ENCODE measurements around the gene POLR3A. TPM values are rescaled to one million over a fixed set of nuclear protein-coding genes. Genes with fewer than 3 reads are reported as not detected.

The POLR3A gene
- total RNA-seq, 1 donor from 2014 or later, result 31.4 TPM

- DNase-seq (ENCODE audit: low read depth) (peak; percentile 56), FAIRE-seq (no peak)
- H3K9ac ChIP-seq (ENCODE audit: low read length), result peak overlapping the region; percentile 97
- no peaks in the 10 kb centered on the region for H3K9me3 ChIP-seq (ENCODE audit: insufficient read depth, low read depth, low read length)
- peak overlapping the region; percentile 98 for H3K4me3 Mint-ChIP-seq (ENCODE audit: unreplicated experiment)
- H3K4me2 ChIP-seq (ENCODE audit: low read length), result peak overlapping the region; percentile 88
- no peaks in the 10 kb centered on the region for H3K9me3 Mint-ChIP-seq (ENCODE audit: unreplicated experiment)
- peaks cover 23% of the 10 kb centered on the region for H3K4me1 Mint-ChIP-seq (ENCODE audit: low read depth, unreplicated experiment)
- peaks cover 12% of the 10 kb centered on the region for H4K20me1 ChIP-seq (ENCODE audit: insufficient read depth, low read length)
- H3K36me3 ChIP-seq (ENCODE audit: insufficient read depth, low read length), result peaks cover 20% of the 10 kb centered on the region
- H3K27me3 ChIP-seq (ENCODE audit: insufficient read depth, low read length), result no peaks in the 10 kb centered on the region
- no peak for TF ChIP-seq CTCF (IDR thresholded peaks at IDR 0.05; ENCODE audit: insufficient read depth, low read depth, low read length)
- TF ChIP-seq EZH2 (IDR thresholded peaks at IDR 0.05; ENCODE audit: insufficient read depth, low read length), result no peak
- H3K27me3 Mint-ChIP-seq (ENCODE audit: low read depth, unreplicated experiment), result no peaks in the 10 kb centered on the region
- H3K4me1 ChIP-seq (ENCODE audit: insufficient read depth, low read length), result peaks cover 30% of the 10 kb centered on the region
- peak overlapping the region; percentile 98 for H3K27ac Mint-ChIP-seq (ENCODE audit: unreplicated experiment)
- peaks cover 20% of the 10 kb centered on the region for H3K36me3 Mint-ChIP-seq (ENCODE audit: low read depth, unreplicated experiment)
- H3K79me2 ChIP-seq (ENCODE audit: insufficient read depth, low read length), result peaks cover 32% of the 10 kb centered on the region
- H3K4me3 ChIP-seq (ENCODE audit: insufficient read depth, low read depth, low read length), result peak overlapping the region; percentile 99
- peak overlapping the region; percentile 80 for H3K27ac ChIP-seq (ENCODE audit: low read depth, low read length)
- H2AFZ ChIP-seq (ENCODE audit: low read depth, low read length), result peak overlapping the region; percentile 51
Measured at GRCh38 chr10:78028438-78029268, 662 bp downstream of the POLR3A start.

- FAIRE-seq (peak; percentile 52), DNase-seq (ENCODE audit: low read depth) (peak; percentile 59)
- Histone ChIP-seq H4K20me1 (ENCODE audit: insufficient read depth, low read length) (peaks cover 12% of the 10 kb centered on the region), H3K36me3 (ENCODE audit: insufficient read depth, low read length) (peaks cover 40% of the 10 kb centered on the region), H3K4me3 (ENCODE audit: insufficient read depth, low read depth, low read length) (peak overlapping the region; percentile 31), H3K27me3 (ENCODE audit: insufficient read depth, low read length) (no peaks in the 10 kb centered on the region), H3K4me1 (ENCODE audit: insufficient read depth, low read length) (peaks cover 30% of the 10 kb centered on the region), H3K27ac (ENCODE audit: low read depth, low read length) (peak overlapping the region; percentile 90), H3K79me2 (ENCODE audit: insufficient read depth, low read length) (peaks cover 31% of the 10 kb centered on the region), H2AFZ (ENCODE audit: low read depth, low read length) (peak overlapping the region; percentile 54), H3K4me2 (ENCODE audit: low read length) (peak overlapping the region; percentile 82), H3K9ac (ENCODE audit: low read length) (peak overlapping the region; percentile 74), H3K9me3 (ENCODE audit: insufficient read depth, low read depth, low read length) (no peaks in the 10 kb centered on the region)
- TF ChIP-seq EZH2 (IDR thresholded peaks at IDR 0.05; ENCODE audit: insufficient read depth, low read length) (no peak), CTCF (IDR thresholded peaks at IDR 0.05; ENCODE audit: insufficient read depth, low read depth, low read length) (no peak)
- Mint-ChIP-seq H3K4me1 (ENCODE audit: low read depth, unreplicated experiment) (peaks cover 23% of the 10 kb centered on the region), H3K4me3 (ENCODE audit: unreplicated experiment) (peak overlapping the region; percentile 60), H3K9me3 (ENCODE audit: unreplicated experiment) (no peaks in the 10 kb centered on the region), H3K27me3 (ENCODE audit: low read depth, unreplicated experiment) (no peaks in the 10 kb centered on the region), H3K27ac (ENCODE audit: unreplicated experiment) (peak overlapping the region; percentile 56), H3K36me3 (ENCODE audit: low read depth, unreplicated experiment) (peaks cover 23% of the 10 kb centered on the region)
Measured at GRCh38 chr10:78025685-78026364, 3.5 kb downstream of the POLR3A start.
